Colonic mucosa (tissue), 4 donors: Measurements from ENCODE around the gene HTT-AS. TPM values are rescaled to one million over a fixed set of nuclear protein-coding genes. Genes with fewer than 3 reads are reported as not detected.

Experiments used
- DNase-seq: peaks from one replicate; pipeline ENCODE4 v3.0.0-alpha.2; 2020
- H3K27ac ChIP-seq: fragments of 200-600 bp; one replicate; pipeline ENCODE4 v1.8.0; 2021
- H3K27me3 ChIP-seq: fragments of 200-600 bp; one replicate; pipeline ENCODE4 v1.8.0; 2021
- H3K36me3 ChIP-seq: fragments of 200-600 bp; one replicate; pipeline ENCODE4 v1.8.0; 2021
- H3K4me1 ChIP-seq: fragments of 200-600 bp; one replicate; pipeline ENCODE4 v1.8.0; 2021; ENCODE audit warnings: mild to moderate bottlenecking
- H3K4me3 ChIP-seq: fragments of 200-600 bp; one replicate; pipeline ENCODE4 v1.8.0; 2021
- H3K9ac ChIP-seq, 2 donors: one replicate each; pipeline ENCODE4 v1.7.0; 2013; ENCODE audit warnings: control low read depth in 2 of 2, low read depth in 2 of 2, low read length in 2 of 2
- H3K9me3 ChIP-seq: fragments of 200-600 bp; one replicate; pipeline ENCODE4 v1.8.0; 2021
- CTCF ChIP-seq: fragments of 200-600 bp; IDR thresholded peaks from one replicate; pipeline ENCODE4 v1.8.0; 2022; ENCODE audit warnings: antibody characterized with exemption, mild to moderate bottlenecking
- intact Hi-C: fragments of 100-400 bp; cut with DNase I; formaldehyde crosslinking; loops from one replicate; pipeline ENCODE4 v1.14.1; 2022
- total RNA-seq, 2 donors: library from RNA; stranded (reverse); fragmentation: NEBNext Ultra II Directional in 1 of 2; extraction: Animal tissue kit (Norgen Biotek cat#: 25700) in 1 of 2; gene quantifications; one replicate each; pipeline ENCODE4 v1.2.1, GENCODE V29; 2021
- donor health status: healthy.
- donor health status: DM: no; HTN: no; CAD: no.
- donor health status: DM: no; HTN: no; CAD: no.

HTT-AS gene
- total RNA-seq, 2 donors from 2014 or later, result not detected

DNA sequence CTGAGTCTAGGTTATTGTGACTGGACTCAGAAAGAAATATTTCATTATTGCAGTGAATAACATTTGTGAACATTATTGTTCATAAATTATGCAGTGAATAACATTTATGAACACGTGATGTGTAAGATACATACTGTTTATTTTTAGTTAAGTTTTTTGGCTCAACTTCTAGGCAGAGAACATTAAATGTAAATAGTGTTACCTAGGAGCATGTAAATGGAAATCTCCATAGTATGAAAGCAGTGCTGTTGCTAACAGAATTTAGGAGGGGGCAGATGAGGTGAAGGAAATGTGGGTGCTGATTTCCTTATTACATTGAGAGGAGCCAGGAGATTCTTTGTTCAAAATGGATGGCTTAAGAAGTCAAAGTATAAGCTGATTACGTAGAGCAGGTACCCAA is 45.1 kb upstream of the HTT-AS start:
- Histone ChIP-seq H3K9me3 (no peaks in the 10 kb centered on the region), H3K9ac (no peak overlapping the region), H3K4me3 (no peak overlapping the region), H3K27me3 (no peaks in the 10 kb centered on the region), H3K27ac (no peak overlapping the region), H3K36me3 (peaks cover 22% of the 10 kb centered on the region), H3K4me1 (no peaks in the 10 kb centered on the region)
- no peak for TF ChIP-seq CTCF
- DNase-seq, result no peak
- intact Hi-C loops, result no loop called here

- H3K4me3 ChIP-seq, result no peak overlapping the region
- H3K4me1 ChIP-seq, result no peaks in the 10 kb centered on the region
- H3K36me3 ChIP-seq, result peaks cover 22% of the 10 kb centered on the region
- intact Hi-C loops, result no loop called here
- no peak overlapping the region for H3K27ac ChIP-seq
- no peak for TF ChIP-seq CTCF
- no peak overlapping the region for H3K9ac ChIP-seq
- H3K27me3 ChIP-seq, result no peaks in the 10 kb centered on the region
- no peaks in the 10 kb centered on the region for H3K9me3 ChIP-seq
- DNase-seq, result no peak
Measured at GRCh38 chr4:3118312-3118711, 44.0 kb upstream of the HTT-AS start.

- no peak for DNase-seq
- no peak overlapping the region for H3K9ac ChIP-seq
- H3K9me3 ChIP-seq, result no peaks in the 10 kb centered on the region
- H3K4me1 ChIP-seq, result no peaks in the 10 kb centered on the region
- H3K4me3 ChIP-seq, result no peak overlapping the region
- intact Hi-C loops, result no loop called here
- no peak for TF ChIP-seq CTCF
- peaks cover 22% of the 10 kb centered on the region for H3K36me3 ChIP-seq
- no peak overlapping the region for H3K27ac ChIP-seq
- H3K27me3 ChIP-seq, result no peaks in the 10 kb centered on the region
Measured at GRCh38 chr4:3116955-3117354, 42.6 kb upstream of the HTT-AS start.

- TF ChIP-seq CTCF, result no peak
- no peaks in the 10 kb centered on the region for H3K9me3 ChIP-seq
- no peaks in the 10 kb centered on the region for H3K27me3 ChIP-seq
- H3K9ac ChIP-seq, result no peak overlapping the region
- no peaks in the 10 kb centered on the region for H3K4me1 ChIP-seq
- H3K27ac ChIP-seq, result no peak overlapping the region
- intact Hi-C loops, result no loop called here
- H3K36me3 ChIP-seq, result peaks cover 22% of the 10 kb centered on the region
- no peak overlapping the region for H3K4me3 ChIP-seq
- no peak for DNase-seq
Measured at GRCh38 chr4:3115637-3116270, 41.4 kb upstream of the HTT-AS start.

GRCh38 chr4:3114377-3114776 is 40.0 kb upstream of the HTT-AS start:
- TF ChIP-seq CTCF, result no peak
- DNase-seq, result no peak
- Histone ChIP-seq H3K9me3 (no peaks in the 10 kb centered on the region), H3K27me3 (no peaks in the 10 kb centered on the region), H3K4me3 (no peak overlapping the region), H3K4me1 (no peaks in the 10 kb centered on the region), H3K27ac (no peak overlapping the region), H3K36me3 (peaks cover 17% of the 10 kb centered on the region), H3K9ac (no peak overlapping the region)
- intact Hi-C loops, result no loop called here
